Gastrocnemius medialis (tissue), 4 donors: ENCODE measurements around the gene SLIT2. TPM values are rescaled to one million over a fixed set of nuclear protein-coding genes. Genes with fewer than 3 reads are reported as not detected.

ENCODE experiments used
- ATAC-seq, 2 donors: fragments of 150-250 bp; one replicate each; pipeline ENCODE4 v1.9.1; 2016
- DNase-seq, 2 donors: peaks; one replicate each; pipeline ENCODE4 v3.0.0-alpha.2; 2019
- H3K27ac ChIP-seq, 4 donors: fragments of 200-600 bp; sonication (generic); 1 replicate in 1 of 4; 2 replicates in 3 of 4; pipeline ENCODE4 v1.5.1; 2016 to 2018; ENCODE audit warnings: mild to moderate bottlenecking in 2 of 4, moderate library complexity in 1 of 4
- H3K27me3 ChIP-seq, 3 donors: fragments of 200-600 bp; sonication (generic) in 2 of 3; 1 replicate in 1 of 3; 2 replicates in 2 of 3; pipeline versions ENCODE4 v1.5.1 to v1.6.0; 2016 to 2019; ENCODE audit warnings: mild to moderate bottlenecking in 1 of 3, moderate library complexity in 1 of 3
- H3K36me3 ChIP-seq, 2 donors: fragments of 200-600 bp; sonication (generic) in 1 of 2; one replicate each; pipeline ENCODE4 v1.5.1; 2017 to 2018
- H3K4me1 ChIP-seq, 2 donors: fragments of 200-600 bp; sonication (generic) in 1 of 2; one replicate each; pipeline ENCODE4 v1.5.1; 2016 to 2017; ENCODE audit warnings: mild to moderate bottlenecking in 2 of 2
- H3K4me3 ChIP-seq, 4 donors: fragments of 200-600 bp; sonication (generic) in 3 of 4; 1 replicate in 1 of 4; 2 replicates in 3 of 4; pipeline ENCODE4 v1.5.1; 2016 to 2019; ENCODE audit warnings: mild to moderate bottlenecking in 2 of 4
- H3K9me3 ChIP-seq, 3 donors: fragments of 200-600 bp; sonication (generic) in 2 of 3; 1 replicate in 1 of 3; 2 replicates in 2 of 3; pipeline ENCODE4 v1.5.1; 2016 to 2019
- POLR2A ChIP-seq, 2 donors: fragments of 450-650 bp; IDR thresholded peaks; one replicate each; pipeline ENCODE4 v1.6.1; 2017; ENCODE audit warnings: antibody characterized with exemption in 2 of 2, mild to moderate bottlenecking in 2 of 2, moderate library complexity in 2 of 2
- in situ Hi-C, 4 donors: fragments of 200-750 bp; cut with MboI; loops; one replicate each; pipeline versions ENCODE4 v1.15.0 to v1.8.0; 2017; ENCODE audit warnings: low sequenced_read_pairs in 4 of 4
- intact Hi-C: fragments of 100-400 bp; cut with DNase I; formaldehyde crosslinking; loops from one replicate; pipeline ENCODE4 v1.15.1; 2023; ENCODE audit warnings: low total_unique reads
- total RNA-seq, 4 donors: library from RNA; depleted of rRNA; stranded (reverse); fragments of >200 nt; gene quantifications; one replicate each; pipeline versions ENCODE4 v1.1.0 to v1.2.3, GENCODE V29; 2016
- TF ChIP-seq, protein P1 (sequence below), 5 experiments: fragments of 450-650 bp in 3 of 5; fragments of 200-600 bp in 2 of 5; sonication (generic) in 2 of 5; IDR thresholded peaks in 4 of 5; conservative IDR thresholded peaks in 1 of 5; 1 replicate in 4 of 5; 2 replicates in 1 of 5; pipeline ENCODE4 v1.5.1; 2016 to 2019; ENCODE audit warnings: antibody characterized with exemption in 5 of 5, mild to moderate bottlenecking in 3 of 5, moderate library complexity in 3 of 5

The SLIT2 gene
- total RNA-seq, 4 donors from 2014 or later, result 3.3 to 9.8 (median 4.8) TPM

DNA sequence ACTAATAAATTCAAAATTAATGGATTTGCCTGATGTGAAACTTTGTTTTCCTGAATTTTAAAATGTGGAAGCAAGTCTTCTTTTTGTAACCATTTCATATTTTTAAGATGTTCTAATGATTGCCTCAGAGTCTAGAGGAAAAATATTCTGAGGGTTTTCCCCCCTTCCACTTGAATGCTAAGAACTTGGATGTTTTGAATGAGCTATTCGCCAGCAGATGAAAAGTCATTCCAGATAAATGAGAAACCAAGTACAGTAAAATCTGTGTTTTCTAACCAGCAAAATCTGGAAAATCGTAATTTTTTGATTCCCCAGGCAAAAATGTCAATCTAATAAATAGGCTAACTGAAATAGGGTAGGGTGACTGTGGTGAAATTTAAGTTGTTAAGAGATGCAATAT, 45.6 kb downstream of the SLIT2 start:
- H3K4me1 ChIP-seq, result peaks cover 0 to 4% of the 10 kb centered on the region in 2 donors
- no peaks in the 10 kb centered on the region for H3K36me3 ChIP-seq
- no peak overlapping the region for H3K27ac ChIP-seq
- no peaks in the 10 kb centered on the region for H3K9me3 ChIP-seq
- no peak for DNase-seq
- no peak for TF ChIP-seq POLR2A (IDR thresholded peaks at IDR 0.05)
- TF ChIP-seq, protein P1, sequence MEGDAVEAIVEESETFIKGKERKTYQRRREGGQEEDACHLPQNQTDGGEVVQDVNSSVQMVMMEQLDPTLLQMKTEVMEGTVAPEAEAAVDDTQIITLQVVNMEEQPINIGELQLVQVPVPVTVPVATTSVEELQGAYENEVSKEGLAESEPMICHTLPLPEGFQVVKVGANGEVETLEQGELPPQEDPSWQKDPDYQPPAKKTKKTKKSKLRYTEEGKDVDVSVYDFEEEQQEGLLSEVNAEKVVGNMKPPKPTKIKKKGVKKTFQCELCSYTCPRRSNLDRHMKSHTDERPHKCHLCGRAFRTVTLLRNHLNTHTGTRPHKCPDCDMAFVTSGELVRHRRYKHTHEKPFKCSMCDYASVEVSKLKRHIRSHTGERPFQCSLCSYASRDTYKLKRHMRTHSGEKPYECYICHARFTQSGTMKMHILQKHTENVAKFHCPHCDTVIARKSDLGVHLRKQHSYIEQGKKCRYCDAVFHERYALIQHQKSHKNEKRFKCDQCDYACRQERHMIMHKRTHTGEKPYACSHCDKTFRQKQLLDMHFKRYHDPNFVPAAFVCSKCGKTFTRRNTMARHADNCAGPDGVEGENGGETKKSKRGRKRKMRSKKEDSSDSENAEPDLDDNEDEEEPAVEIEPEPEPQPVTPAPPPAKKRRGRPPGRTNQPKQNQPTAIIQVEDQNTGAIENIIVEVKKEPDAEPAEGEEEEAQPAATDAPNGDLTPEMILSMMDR (IDR thresholded peaks at IDR 0.05 in 4 of 5, conservative IDR thresholded peaks at IDR 0.05 in 1 of 5), result no peak
- H3K27me3 ChIP-seq, result no peaks in the 10 kb centered on the region
- in situ Hi-C loops (no loop called here), intact Hi-C loops (no loop called here)
- H3K4me3 ChIP-seq, result no peak overlapping the region
- no peak for ATAC-seq

DNA sequence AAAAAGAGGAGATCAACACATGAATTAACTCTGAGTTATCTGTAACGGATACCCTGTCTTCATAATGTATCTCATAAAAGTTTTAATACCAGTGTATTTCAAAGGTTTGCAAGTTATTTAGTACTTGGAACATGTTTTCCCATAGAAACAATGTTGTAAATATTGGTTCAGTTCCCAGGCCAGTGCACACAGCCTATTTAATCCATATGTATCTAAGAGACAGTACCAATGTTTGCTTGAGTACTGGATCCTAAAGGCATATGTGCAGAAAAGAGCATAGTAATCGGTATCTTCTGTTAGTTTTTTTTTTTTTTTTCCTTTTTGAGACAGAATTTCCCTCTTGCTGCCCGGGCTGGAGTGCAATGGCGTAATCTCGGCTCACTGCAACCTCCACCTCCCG, 46.1 kb downstream of the SLIT2 start:
- Histone ChIP-seq H3K4me1 (peaks cover 0 to 4% of the 10 kb centered on the region in 2 donors), H3K36me3 (no peaks in the 10 kb centered on the region), H3K27me3 (no peaks in the 10 kb centered on the region), H3K4me3 (no peak overlapping the region), H3K9me3 (no peaks in the 10 kb centered on the region), H3K27ac (no peak overlapping the region)
- intact Hi-C loops, result no loop called here
- no peak for ATAC-seq
- in situ Hi-C loops, result no loop called here
- DNase-seq, result no peak
- TF ChIP-seq, protein P1 (IDR thresholded peaks at IDR 0.05 in 4 of 5, conservative IDR thresholded peaks at IDR 0.05 in 1 of 5), result no peak
- no peak for TF ChIP-seq POLR2A (IDR thresholded peaks at IDR 0.05)

DNA sequence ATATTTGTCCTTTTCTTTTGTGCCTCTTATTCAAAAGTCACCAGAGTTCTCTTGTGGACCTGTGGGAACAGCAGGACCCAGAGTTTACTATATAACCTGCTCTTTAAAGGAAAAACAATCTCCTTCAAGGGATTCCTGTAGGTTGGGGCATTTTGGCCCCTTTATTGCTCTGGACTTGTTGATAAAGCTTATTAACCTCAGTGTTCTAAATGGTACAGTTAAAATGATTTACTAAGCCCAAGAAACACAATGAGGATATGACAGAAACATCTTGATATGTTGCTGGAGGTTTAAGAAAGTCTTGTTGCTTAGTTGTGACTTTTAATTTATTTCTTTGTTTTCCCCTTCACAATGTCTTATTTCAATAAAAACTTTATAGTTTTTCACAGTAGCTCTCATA, 46.8 kb downstream of the SLIT2 start:
- intact Hi-C loops, result no loop called here
- H3K36me3 ChIP-seq, result no peaks in the 10 kb centered on the region

DNA sequence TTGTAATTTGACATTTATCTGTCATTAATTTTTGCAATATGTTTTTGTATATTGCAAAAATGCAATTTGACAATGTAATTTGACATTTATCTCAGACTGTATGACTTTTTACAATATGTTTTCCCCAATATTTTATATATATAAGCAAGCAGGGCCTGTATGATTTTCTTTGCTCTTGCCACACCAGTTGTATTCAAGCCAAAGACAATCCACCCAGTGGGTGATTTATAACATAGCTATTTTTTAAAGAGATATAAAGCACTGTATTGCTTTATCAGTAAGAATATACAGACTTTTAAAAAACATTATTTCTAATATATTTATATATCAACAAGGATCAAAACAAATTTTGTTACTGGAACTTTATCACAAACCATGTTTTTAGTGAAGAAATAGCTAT, 47.3 kb downstream of the SLIT2 start:
- in situ Hi-C loops, result no loop called here
- intact Hi-C loops, result no loop called here
- Histone ChIP-seq H3K27ac (no peak overlapping the region), H3K9me3 (no peaks in the 10 kb centered on the region), H3K36me3 (no peaks in the 10 kb centered on the region), H3K27me3 (no peaks in the 10 kb centered on the region), H3K4me3 (no peak overlapping the region), H3K4me1 (peaks cover 0 to 4% of the 10 kb centered on the region in 2 donors)
- DNase-seq, result no peak
- TF ChIP-seq, protein P1 (IDR thresholded peaks at IDR 0.05 in 4 of 5, conservative IDR thresholded peaks at IDR 0.05 in 1 of 5), result no peak
- no peak for TF ChIP-seq POLR2A (IDR thresholded peaks at IDR 0.05)
- no peak for ATAC-seq

More for the DNA sequence above, 46.8 kb downstream of the SLIT2 start:
- TF ChIP-seq POLR2A (IDR thresholded peaks at IDR 0.05), result no peak
- Histone ChIP-seq H3K27me3 (no peaks in the 10 kb centered on the region), H3K27ac (no peak overlapping the region), H3K4me1 (peaks cover 0 to 4% of the 10 kb centered on the region in 2 donors), H3K4me3 (no peak overlapping the region), H3K9me3 (no peaks in the 10 kb centered on the region)
- ATAC-seq, result no peak
- in situ Hi-C loops, result no loop called here
- no peak for DNase-seq

DNA sequence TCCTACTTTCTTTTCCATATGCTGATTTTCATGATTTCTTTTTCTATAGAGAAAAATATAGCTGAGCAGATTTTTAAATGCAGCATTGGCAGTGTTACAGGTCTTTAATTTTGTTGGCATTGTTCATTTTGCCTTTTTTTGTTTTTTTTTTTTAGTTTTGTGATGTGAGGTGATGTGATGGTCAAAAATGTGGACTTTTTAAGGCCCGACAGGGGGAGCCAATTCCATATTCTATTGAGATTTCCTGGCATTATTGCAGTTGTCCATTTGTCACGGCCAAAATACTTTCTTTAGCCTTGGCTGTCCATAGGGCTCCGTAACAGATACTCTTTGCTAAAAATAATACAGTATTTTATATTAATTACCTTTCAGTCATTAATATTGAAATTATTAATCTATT, 47.8 kb downstream of the SLIT2 start:
- in situ Hi-C loops, result no loop called here
- TF ChIP-seq POLR2A (IDR thresholded peaks at IDR 0.05), result no peak
- TF ChIP-seq, protein P1 (IDR thresholded peaks at IDR 0.05 in 4 of 5, conservative IDR thresholded peaks at IDR 0.05 in 1 of 5), result peak in 1 of 5 experiments; percentile 17

More for the DNA sequence above, 47.8 kb downstream of the SLIT2 start:
- H3K4me1 ChIP-seq, result peaks cover 0 to 4% of the 10 kb centered on the region in 2 donors
- ATAC-seq (no peak), DNase-seq (no peak)
- H3K4me3 ChIP-seq, result no peak overlapping the region
- H3K27me3 ChIP-seq, result no peaks in the 10 kb centered on the region
- no peaks in the 10 kb centered on the region for H3K9me3 ChIP-seq
- no peaks in the 10 kb centered on the region for H3K36me3 ChIP-seq
- intact Hi-C loops, result no loop called here
- H3K27ac ChIP-seq, result no peak overlapping the region
